HEK293T (cell line): ENCODE results near the gene CLRN3.

Source experiments
- CTCF ChIA-PET: fragments of 350-600 bp; formaldehyde crosslinking; extraction: SDS; loops from one replicate; lab custom pipeline; 2021; ENCODE audit warnings: antibody characterized with exemption, inconsistent platforms; lab: Yijun Ruan, JAX
- POLR2A ChIA-PET: fragments of 350-600 bp; formaldehyde crosslinking; extraction: SDS; loops from one replicate; lab custom pipeline; 2020; ENCODE audit warnings: antibody characterized with exemption, inconsistent platforms; lab: Yijun Ruan, JAX
- DNase-seq: peaks from one replicate; pipeline ENCODE4 v3.0.0; 2012; ENCODE audit warnings: mixed read lengths; ENCODE audit errors: extremely low spot score
- ARNT ChIP-seq: fragments of 450-650 bp; IDR thresholded peaks from 2 replicates; pipeline ENCODE4 v1.6.1; 2017; ENCODE audit warnings: mild to moderate bottlenecking
- BHLHE40 ChIP-seq: fragments of 450-650 bp; IDR thresholded peaks from 2 replicates; pipeline ENCODE4 v1.6.1; 2016; ENCODE audit warnings: mild to moderate bottlenecking, moderate library complexity, borderline replicate concordance
- CTBP1 ChIP-seq: fragments of 450-650 bp; IDR thresholded peaks from 2 replicates; pipeline ENCODE4 v1.6.1; 2016; ENCODE audit warnings: borderline replicate concordance
- ELF4 ChIP-seq: fragments of 450-650 bp; IDR thresholded peaks from 2 replicates; pipeline ENCODE4 v1.6.1; 2017; ENCODE audit warnings: antibody characterized with exemption
- FOXA1 ChIP-seq: fragments of 450-650 bp; IDR thresholded peaks from 2 replicates; pipeline ENCODE4 v1.6.1; 2016; ENCODE audit warnings: mild to moderate bottlenecking
- FOXK2 ChIP-seq: fragments of 450-650 bp; IDR thresholded peaks from 2 replicates; pipeline ENCODE4 v1.6.1; 2016; ENCODE audit warnings: mild to moderate bottlenecking
- FOXM1 ChIP-seq: fragments of 450-650 bp; IDR thresholded peaks from 2 replicates; pipeline ENCODE4 v1.6.1; 2017; ENCODE audit warnings: mild to moderate bottlenecking, borderline replicate concordance
- HDGF ChIP-seq: fragments of 450-650 bp; IDR thresholded peaks from 2 replicates; pipeline ENCODE4 v1.6.1; 2017; ENCODE audit warnings: antibody characterized with exemption, borderline replicate concordance
- L3MBTL2 ChIP-seq: fragments of 450-650 bp; conservative IDR thresholded peaks from 2 replicates; pipeline ENCODE4 v1.6.1; 2016; ENCODE audit warnings: mild to moderate bottlenecking
- LEF1 ChIP-seq: fragments of 450-650 bp; IDR thresholded peaks from 2 replicates; pipeline ENCODE4 v1.6.1; 2017; ENCODE audit warnings: mild to moderate bottlenecking, borderline replicate concordance
- NFRKB ChIP-seq: fragments of 450-650 bp; IDR thresholded peaks from 2 replicates; pipeline ENCODE4 v1.6.1; 2016; ENCODE audit warnings: mild to moderate bottlenecking, moderate library complexity
- SP1 ChIP-seq: fragments of 450-650 bp; IDR thresholded peaks from 2 replicates; pipeline ENCODE4 v1.6.1; 2017
- SUZ12 ChIP-seq: fragments of 450-650 bp; IDR thresholded peaks from 2 replicates; pipeline ENCODE4 v1.6.1; 2016; ENCODE audit warnings: mild to moderate bottlenecking
- TARDBP ChIP-seq: fragments of 450-650 bp; IDR thresholded peaks from 2 replicates; pipeline ENCODE4 v1.6.1; 2016
- ZNF384 ChIP-seq: fragments of 450-650 bp; IDR thresholded peaks from 2 replicates; pipeline ENCODE4 v1.6.1; 2016
- TF ChIP-seq, protein P1 (sequence below): fragments of 450-650 bp; IDR thresholded peaks from 2 replicates; pipeline ENCODE4 v1.6.1; 2016

Gene CLRN3

DNA sequence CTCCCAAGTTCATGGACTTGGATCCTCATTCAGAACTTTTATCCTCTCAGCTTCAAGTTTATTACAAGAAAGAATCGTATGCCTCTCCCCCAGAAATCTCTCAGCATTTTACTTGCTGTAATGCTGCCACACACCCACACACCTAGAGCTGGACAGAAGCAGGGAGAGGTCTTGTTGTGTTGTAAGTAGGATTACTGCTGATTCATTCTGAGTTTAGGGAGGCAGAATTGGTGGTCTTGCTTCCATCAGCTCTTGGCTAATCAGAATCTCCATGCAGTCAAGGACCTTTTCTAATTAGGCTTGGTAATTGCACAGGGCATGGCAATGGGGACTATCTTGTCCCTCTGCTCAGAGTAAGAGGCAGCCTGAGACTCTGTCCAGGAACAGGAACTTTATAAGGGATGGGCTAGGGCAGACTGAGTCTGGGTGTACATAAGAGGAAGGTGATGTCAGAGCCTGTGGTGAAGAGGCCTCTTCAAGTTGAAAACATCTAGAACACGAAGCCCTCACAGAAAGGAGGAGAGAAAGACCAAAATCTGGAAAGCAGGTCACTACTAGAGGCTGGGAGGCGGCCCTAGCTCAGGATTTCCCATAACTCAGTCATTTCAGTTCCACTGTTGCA, 7.1 kb upstream of the CLRN3 start:
- no peak for TF ChIP-seq FOXK2
- DNase-seq: no peak
- CTCF ChIA-PET: no interaction called here
- POLR2A ChIA-PET: no interaction called here

DNA sequence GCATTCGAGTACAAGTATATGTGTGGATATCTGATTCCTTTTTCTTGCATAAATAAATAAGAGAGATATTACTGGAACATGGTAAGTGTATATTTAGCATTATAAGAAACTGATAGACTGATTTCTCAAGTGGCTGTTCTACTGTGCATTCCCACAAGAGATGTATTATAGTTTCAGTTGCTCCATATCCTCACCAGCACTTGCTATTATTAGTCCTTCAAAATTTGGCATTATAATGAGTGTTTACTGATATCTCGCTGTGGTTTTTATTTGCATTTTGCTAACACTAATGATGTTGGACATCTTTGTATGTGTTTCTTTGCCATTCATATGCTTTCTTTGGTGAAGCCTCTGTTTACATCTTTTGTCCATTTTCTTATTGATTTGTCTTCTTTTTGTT, 4.4 kb upstream of the CLRN3 start:
- no peak for DNase-seq
- ChIA-PET CTCF (no interaction called here), POLR2A (no interaction called here)
- TF ChIP-seq, protein P1, sequence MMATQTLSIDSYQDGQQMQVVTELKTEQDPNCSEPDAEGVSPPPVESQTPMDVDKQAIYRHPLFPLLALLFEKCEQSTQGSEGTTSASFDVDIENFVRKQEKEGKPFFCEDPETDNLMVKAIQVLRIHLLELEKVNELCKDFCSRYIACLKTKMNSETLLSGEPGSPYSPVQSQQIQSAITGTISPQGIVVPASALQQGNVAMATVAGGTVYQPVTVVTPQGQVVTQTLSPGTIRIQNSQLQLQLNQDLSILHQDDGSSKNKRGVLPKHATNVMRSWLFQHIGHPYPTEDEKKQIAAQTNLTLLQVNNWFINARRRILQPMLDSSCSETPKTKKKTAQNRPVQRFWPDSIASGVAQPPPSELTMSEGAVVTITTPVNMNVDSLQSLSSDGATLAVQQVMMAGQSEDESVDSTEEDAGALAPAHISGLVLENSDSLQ: no peak
- TF ChIP-seq TARDBP: no peak
- TF ChIP-seq CTBP1: no peak
- no peak for TF ChIP-seq FOXM1
- TF ChIP-seq LEF1: no peak
- TF ChIP-seq L3MBTL2: no peak
- TF ChIP-seq BHLHE40: no peak
- no peak for TF ChIP-seq HDGF
- no peak for TF ChIP-seq ZNF384
- TF ChIP-seq SP1: no peak
- no peak for TF ChIP-seq NFRKB
- TF ChIP-seq ELF4: no peak
- TF ChIP-seq FOXA1: no peak
- no peak for TF ChIP-seq FOXK2
- TF ChIP-seq ARNT: no peak

DNA sequence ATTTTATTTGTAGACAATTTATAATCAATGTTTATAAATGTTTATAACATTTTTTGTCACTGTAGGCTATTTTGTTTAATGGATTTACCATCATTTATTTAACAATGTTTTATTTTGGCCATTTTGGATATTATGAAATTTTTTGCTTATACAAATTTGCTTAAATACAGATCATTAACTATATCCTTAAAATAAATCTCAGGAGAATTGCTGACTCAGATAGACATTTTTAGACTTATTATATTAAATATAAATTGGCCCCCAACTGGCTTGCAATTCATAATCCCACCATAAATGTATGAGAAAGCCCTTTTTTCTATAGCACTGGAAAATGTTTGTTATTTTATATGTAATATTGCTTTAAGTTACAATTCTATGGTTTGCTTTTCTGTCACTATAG, 3.8 kb upstream of the CLRN3 start:
- TF ChIP-seq SP1 (no peak), FOXM1 (no peak), ELF4 (no peak), NFRKB (no peak), ARNT (no peak), TARDBP (no peak), BHLHE40 (no peak), L3MBTL2 (no peak)
- DNase-seq: no peak
- CTCF ChIA-PET: no interaction called here
- POLR2A ChIA-PET: no interaction called here

DNA sequence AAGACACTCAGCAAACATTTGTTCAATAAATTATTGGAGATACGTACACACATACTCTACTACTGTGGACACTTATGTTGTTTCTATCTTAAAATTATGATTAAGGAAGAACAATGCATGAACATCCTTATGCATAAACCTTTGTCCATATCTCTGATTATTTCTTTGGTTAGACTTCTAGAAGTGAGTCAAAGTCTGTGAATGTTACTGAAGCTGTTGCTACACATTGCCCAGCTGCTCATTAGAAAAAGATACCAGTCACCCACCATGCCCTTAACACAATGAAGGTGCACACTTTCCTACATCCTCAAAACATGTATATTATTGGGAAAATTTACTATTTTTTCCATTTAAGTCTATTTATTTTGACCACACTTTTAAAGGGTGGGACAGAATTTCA, 1.4 kb upstream of the CLRN3 start:
- TF ChIP-seq FOXM1 (no peak), SUZ12 (no peak), BHLHE40 (no peak), ELF4 (no peak)
- TF ChIP-seq, protein P1: no peak
- CTCF ChIA-PET: no interaction called here
- POLR2A ChIA-PET: no interaction called here
- DNase-seq: no peak

DNA sequence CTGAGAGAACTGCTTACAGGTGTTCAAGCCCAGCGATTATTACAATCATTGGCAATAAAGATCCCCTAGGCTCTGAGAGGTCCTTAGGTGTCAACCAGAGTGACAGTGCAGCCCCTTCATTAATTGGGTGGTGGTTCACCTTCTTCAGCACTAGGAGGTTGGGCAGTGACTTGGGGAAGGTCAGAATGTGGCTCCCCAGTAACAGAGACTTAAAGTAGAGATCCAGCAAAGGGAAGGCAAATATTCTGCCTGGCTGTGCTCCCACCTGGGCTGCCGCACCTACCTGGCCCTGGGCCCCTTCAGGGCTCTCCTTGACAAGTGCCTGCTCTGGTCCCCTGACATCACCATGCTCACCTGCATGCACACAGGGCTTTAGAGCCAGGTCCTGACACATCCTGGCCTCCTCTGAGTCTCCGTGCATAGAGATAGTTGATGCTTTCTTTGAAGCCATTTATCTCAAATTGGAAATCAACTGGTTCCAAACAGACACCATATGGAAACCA, 1.9 kb downstream of the CLRN3 start:
- TF ChIP-seq BHLHE40: no peak
- no peak for TF ChIP-seq LEF1
- TF ChIP-seq ARNT: no peak
- no peak for TF ChIP-seq L3MBTL2
- TF ChIP-seq TARDBP: no peak
- no peak for TF ChIP-seq ZNF384
- TF ChIP-seq CTBP1: no peak
- no peak for TF ChIP-seq SUZ12
- TF ChIP-seq, protein P1: no peak
- no peak for TF ChIP-seq FOXK2
- TF ChIP-seq FOXA1: no peak
- no peak for TF ChIP-seq NFRKB
- TF ChIP-seq ELF4: no peak
- TF ChIP-seq HDGF: no peak
- no peak for TF ChIP-seq SP1
- TF ChIP-seq FOXM1: no peak
- POLR2A ChIA-PET: no interaction called here
- CTCF ChIA-PET: no interaction called here

DNA sequence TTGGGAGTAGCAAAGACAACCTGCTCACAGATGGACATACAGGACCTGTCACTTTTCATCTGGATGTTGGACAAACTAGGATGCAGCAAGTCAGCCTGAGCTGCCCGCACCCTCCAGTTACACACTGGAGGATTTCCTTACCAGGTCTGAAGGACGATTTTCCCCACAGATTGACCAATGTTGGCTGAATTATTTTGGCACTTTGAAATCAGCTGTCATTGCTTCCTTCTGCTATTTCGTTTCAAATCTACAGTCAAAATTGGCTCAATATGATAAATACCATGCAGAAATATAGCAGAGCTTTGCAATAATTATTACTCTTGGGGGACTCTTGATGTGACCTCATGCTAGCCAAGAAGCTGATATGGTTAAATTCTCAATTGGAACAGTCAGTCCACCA, 2.5 kb downstream of the CLRN3 start:
- ChIA-PET POLR2A (no interaction called here), CTCF (no interaction called here)
- no peak for DNase-seq
- TF ChIP-seq ZNF384 (no peak), ELF4 (no peak), ARNT (no peak), SUZ12 (no peak), NFRKB (no peak), FOXK2 (no peak), BHLHE40 (no peak), LEF1 (no peak), FOXM1 (no peak), CTBP1 (no peak), TARDBP (no peak)
- TF ChIP-seq, protein P1: no peak

More for the DNA sequence above, 1.9 kb downstream of the CLRN3 start:
- DNase-seq: no peak
